Stimulated activated naive B cell treated with anti-CD40 and anti-IgM and Interleukin-4, amounts not matched to agents 10 μg/mL and 1 μg/mL and 100 μg/mL, for 72 hours (primary cell): ENCODE data around the gene CNTNAP4.

Source experiments
- ATAC-seq, 2 donors: fragments of 150-1000 bp; cut with Tn5 transposase; replicated peaks; 2 replicates each; pipeline ENCODE4 v1.10.0; 2021; ENCODE audit warnings: moderate library complexity in 1 of 2
- DNase-seq: peaks from one replicate; pipeline ENCODE4 v3.0.0; 2021
- H3K27ac Mint-ChIP-seq: one replicate; pipeline ENCODE4 v1.8.0; 2022; ENCODE audit warnings: mild to moderate bottlenecking, mixed read lengths
- H3K27me3 Mint-ChIP-seq, 2 donors: one replicate each; pipeline ENCODE4 v1.8.0; 2022; ENCODE audit warnings: mixed read lengths in 2 of 2
- H3K36me3 Mint-ChIP-seq, 2 donors: one replicate each; pipeline ENCODE4 v1.8.0; 2022; ENCODE audit warnings: mixed read lengths in 2 of 2, mild to moderate bottlenecking in 1 of 2
- H3K4me1 Mint-ChIP-seq, 2 donors: one replicate each; pipeline ENCODE4 v1.8.0; 2022; ENCODE audit warnings: mixed read lengths in 2 of 2, mild to moderate bottlenecking in 1 of 2
- H3K4me3 Mint-ChIP-seq, 2 donors: one replicate each; pipeline ENCODE4 v1.8.0; 2022; ENCODE audit warnings: mild to moderate bottlenecking in 2 of 2, mixed read lengths in 2 of 2, moderate library complexity in 1 of 2
- H3K9me3 Mint-ChIP-seq, 2 donors: one replicate each; pipeline ENCODE4 v1.8.0; 2022; ENCODE audit warnings: mixed read lengths in 2 of 2, mild to moderate bottlenecking in 1 of 2

The CNTNAP4 gene

GRCh38 chr16:76280421-76281215, 3.4 kb downstream of the CNTNAP4 start:
- Mint-ChIP-seq H3K36me3 (no peaks in the 10 kb centered on the region), H3K4me3 (no peak overlapping the region)

DNA sequence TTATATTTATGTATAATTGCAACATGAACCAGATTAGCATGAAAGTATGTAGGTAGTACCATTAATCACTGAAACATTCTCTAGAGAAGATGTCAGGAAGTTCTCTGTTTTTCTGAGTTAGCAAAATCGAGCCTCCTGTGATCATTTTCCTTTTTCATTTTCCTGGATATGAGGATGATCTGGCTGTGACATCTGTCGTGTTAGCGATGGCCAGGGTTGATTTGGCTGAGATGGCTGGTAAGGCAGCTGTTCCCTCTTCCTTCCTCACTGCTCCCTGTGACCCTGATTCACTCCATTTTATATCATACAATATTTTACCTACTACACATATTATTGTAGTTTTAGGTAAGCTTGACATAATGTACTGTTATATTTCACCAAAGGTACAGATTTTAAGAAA, 10.3 kb downstream of the CNTNAP4 start:
- Mint-ChIP-seq H3K27ac (no peak overlapping the region), H3K36me3 (no peaks in the 10 kb centered on the region), H3K9me3 (peaks cover 0 to 7% of the 10 kb centered on the region in 2 donors), H3K4me1 (no peaks in the 10 kb centered on the region), H3K4me3 (no peak overlapping the region), H3K27me3 (no peaks in the 10 kb centered on the region)
- no peak for ATAC-seq
- no peak for DNase-seq

More at GRCh38 chr16:76280421-76281215, 3.4 kb downstream of the CNTNAP4 start:
- DNase-seq (no peak), ATAC-seq (no peak)
- H3K4me1 Mint-ChIP-seq = no peaks in the 10 kb centered on the region
- peaks cover 8 to 18% of the 10 kb centered on the region in 2 donors for H3K27me3 Mint-ChIP-seq
- no peaks in the 10 kb centered on the region for H3K9me3 Mint-ChIP-seq
- no peak overlapping the region for H3K27ac Mint-ChIP-seq

DNA sequence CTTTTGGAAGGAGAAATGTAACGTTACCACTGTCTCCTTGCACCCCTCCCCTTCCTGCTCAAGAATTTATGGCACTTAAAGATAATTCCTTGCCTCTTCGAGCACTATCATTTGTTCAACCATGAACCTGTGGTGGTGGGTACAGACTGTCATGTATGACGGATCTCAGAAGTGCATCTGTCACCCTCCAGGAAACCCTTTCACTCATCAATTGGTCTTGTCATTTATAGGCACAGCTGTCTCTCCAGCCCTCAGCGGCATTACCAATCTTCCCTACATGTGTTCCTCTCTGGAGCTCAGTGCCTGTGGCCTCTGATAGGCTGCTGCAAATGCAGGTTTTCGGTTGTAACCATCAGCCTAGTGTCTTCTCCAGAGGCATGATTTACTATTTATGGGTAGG, 15.0 kb downstream of the CNTNAP4 start:
- Mint-ChIP-seq H3K27ac (no peak overlapping the region), H3K4me3 (no peak overlapping the region), H3K36me3 (no peaks in the 10 kb centered on the region), H3K27me3 (no peaks in the 10 kb centered on the region), H3K9me3 (peaks cover 0 to 7% of the 10 kb centered on the region in 2 donors), H3K4me1 (no peaks in the 10 kb centered on the region)
- no peak for DNase-seq
- no peak for ATAC-seq

DNA sequence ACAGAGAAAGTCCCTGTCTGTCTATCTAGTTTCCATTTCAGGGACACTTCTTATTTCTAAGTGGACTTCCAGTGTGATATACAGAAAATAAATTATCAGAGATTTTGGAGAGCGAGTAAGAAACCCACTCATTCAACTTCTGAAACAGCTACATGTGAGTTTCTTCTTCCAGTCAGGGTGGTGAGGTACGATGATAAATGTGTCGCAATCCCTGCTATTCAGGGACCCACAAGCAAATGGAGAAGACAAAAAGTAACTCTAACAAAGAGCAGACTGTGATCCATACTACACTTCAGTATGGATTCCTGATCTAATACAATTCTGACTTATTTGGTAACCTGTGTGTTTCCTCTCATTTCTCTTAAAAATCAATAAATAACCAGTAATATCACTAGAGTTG, 16.8 kb downstream of the CNTNAP4 start:
- Mint-ChIP-seq H3K4me3 (no peak overlapping the region), H3K27ac (no peak overlapping the region), H3K4me1 (no peaks in the 10 kb centered on the region), H3K36me3 (no peaks in the 10 kb centered on the region), H3K9me3 (peaks cover 0 to 2% of the 10 kb centered on the region in 2 donors), H3K27me3 (no peaks in the 10 kb centered on the region)
- DNase-seq (no peak), ATAC-seq (no peak)

GRCh38 chr16:76294396-76295214, 17.4 kb downstream of the CNTNAP4 start:
- ATAC-seq (no peak), DNase-seq (no peak)
- Mint-ChIP-seq H3K4me3 (no peak overlapping the region), H3K27me3 (no peaks in the 10 kb centered on the region), H3K36me3 (no peaks in the 10 kb centered on the region), H3K9me3 (peaks cover 0 to 2% of the 10 kb centered on the region in 2 donors), H3K4me1 (no peaks in the 10 kb centered on the region), H3K27ac (no peak overlapping the region)

- Mint-ChIP-seq H3K4me3 (no peak overlapping the region), H3K4me1 (no peaks in the 10 kb centered on the region), H3K27ac (no peak overlapping the region), H3K9me3 (peaks cover 0 to 2% of the 10 kb centered on the region in 2 donors), H3K36me3 (no peaks in the 10 kb centered on the region), H3K27me3 (no peaks in the 10 kb centered on the region)
- no peak for DNase-seq
- no peak for ATAC-seq
Observed at GRCh38 chr16:76297941-76298340, 20.7 kb downstream of the CNTNAP4 start.

DNA sequence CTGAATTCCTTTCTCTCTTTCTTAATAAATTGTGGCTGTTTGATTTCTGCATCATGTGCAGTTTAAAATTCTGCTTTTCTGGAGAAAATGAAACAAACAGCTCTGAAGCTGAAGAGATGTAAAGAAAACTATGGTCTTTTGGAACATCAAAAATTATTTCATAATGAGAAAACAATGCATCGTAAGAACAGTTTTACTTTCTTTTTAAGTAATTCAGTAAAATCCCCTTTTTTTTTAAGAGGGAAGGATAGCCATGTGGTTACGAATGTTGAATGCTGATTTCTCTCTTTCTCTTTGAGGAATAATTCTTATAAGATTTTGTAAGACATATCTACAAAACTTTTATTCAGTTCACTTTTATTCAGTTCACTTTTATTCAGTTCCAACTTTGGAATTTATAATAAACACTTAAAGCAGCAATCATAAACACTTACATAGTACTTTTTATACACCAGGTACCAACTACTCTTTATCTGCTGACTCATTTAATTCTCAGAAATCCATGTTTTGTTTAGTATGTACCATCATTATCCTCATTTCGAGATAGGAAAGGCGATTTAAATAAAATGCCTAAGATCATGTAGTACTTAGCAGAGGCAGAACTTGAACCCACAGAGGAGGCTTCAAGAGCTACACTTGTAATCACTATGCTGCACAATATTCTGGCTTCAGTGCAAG, 26.6 kb downstream of the CNTNAP4 start:
- ATAC-seq (no peak), DNase-seq (no peak)
- Mint-ChIP-seq H3K27ac (no peak overlapping the region), H3K36me3 (no peaks in the 10 kb centered on the region), H3K4me3 (no peak overlapping the region), H3K4me1 (no peaks in the 10 kb centered on the region), H3K9me3 (peaks cover 0 to 1% of the 10 kb centered on the region in 2 donors), H3K27me3 (no peaks in the 10 kb centered on the region)

DNA sequence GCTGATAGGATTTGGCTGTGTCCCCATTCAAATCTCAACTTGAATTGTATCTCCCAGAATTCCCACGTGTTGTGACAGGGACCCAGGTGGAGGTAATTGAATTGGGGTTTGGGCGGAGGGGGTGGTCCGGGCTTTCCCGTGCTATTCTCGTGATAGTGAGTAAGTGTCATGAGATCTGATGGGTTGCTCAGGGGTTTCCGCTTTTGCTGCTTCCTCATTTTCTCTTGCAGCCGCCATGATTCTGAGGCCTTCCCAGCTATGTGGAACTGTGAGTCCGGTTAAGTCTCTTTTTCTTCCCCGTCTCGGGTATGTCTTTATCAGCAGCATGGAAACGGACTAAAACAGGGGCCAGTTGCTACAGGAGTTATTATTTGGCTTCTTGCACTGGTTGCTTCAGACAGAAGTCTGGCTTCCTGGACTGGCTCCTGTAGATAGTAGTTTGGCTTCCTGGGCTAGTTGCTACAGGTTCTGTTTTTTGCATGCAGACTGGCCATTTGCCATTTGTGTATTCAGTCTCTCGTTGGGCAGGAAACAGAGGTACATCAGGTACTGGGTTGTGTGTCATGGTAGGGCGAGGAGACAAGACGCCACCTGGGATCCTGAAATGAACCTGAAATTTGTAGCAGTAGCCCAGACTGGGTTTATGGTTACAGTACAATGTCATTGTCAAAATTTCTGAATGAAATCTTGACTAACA, 32.6 kb downstream of the CNTNAP4 start:
- Mint-ChIP-seq H3K9me3 (peaks cover 3 to 6% of the 10 kb centered on the region in 2 donors), H3K36me3 (no peaks in the 10 kb centered on the region), H3K27ac (no peak overlapping the region), H3K4me1 (no peaks in the 10 kb centered on the region), H3K4me3 (no peak overlapping the region), H3K27me3 (no peaks in the 10 kb centered on the region)
- ATAC-seq = no peak
- no peak for DNase-seq

DNA sequence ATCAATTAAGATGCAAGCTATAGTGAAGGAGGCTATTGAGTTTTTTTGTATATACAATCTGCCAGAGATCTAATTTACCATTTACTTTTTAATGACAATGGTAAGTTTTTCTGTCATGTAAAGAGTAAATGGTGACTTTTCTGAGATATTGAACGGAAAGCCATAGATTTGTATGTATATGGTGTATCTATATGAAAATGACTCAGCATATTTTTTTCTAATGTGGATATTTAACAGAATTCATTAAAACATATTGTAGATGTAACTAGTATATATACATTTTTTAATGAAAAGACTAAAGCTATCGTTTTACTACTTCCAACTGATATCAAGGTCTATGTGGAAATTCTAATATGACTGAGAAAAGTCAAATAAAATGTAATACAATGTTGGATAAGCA, 34.1 kb downstream of the CNTNAP4 start:
- Mint-ChIP-seq H3K27ac (no peak overlapping the region), H3K4me1 (no peaks in the 10 kb centered on the region), H3K9me3 (peaks cover 3 to 5% of the 10 kb centered on the region in 2 donors), H3K36me3 (no peaks in the 10 kb centered on the region), H3K4me3 (no peak overlapping the region), H3K27me3 (no peaks in the 10 kb centered on the region)
- DNase-seq (no peak), ATAC-seq (no peak)

DNA sequence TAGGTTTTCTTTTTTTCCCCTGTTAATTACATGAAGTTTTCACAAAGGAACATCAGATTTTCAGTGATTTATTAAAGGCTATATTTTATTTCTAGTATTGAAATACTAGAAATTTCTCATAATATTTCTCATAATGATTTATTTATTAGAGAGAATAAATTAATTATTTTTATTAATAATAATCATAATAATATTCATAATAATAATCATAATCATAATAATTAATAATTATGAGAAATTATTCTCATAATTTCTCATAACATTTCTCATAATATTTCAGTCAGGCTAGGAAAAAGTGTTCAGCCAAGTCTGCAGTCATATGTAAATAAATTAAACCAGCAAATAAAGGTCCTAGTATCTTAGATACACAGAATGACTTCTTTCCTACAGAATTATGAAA, 41.4 kb downstream of the CNTNAP4 start:
- Mint-ChIP-seq H3K9me3 (peaks cover 0 to 2% of the 10 kb centered on the region in 2 donors), H3K36me3 (no peaks in the 10 kb centered on the region), H3K27ac (no peak overlapping the region), H3K27me3 (no peaks in the 10 kb centered on the region), H3K4me3 (no peak overlapping the region), H3K4me1 (no peaks in the 10 kb centered on the region)
- DNase-seq = no peak
- ATAC-seq = no peak

DNA sequence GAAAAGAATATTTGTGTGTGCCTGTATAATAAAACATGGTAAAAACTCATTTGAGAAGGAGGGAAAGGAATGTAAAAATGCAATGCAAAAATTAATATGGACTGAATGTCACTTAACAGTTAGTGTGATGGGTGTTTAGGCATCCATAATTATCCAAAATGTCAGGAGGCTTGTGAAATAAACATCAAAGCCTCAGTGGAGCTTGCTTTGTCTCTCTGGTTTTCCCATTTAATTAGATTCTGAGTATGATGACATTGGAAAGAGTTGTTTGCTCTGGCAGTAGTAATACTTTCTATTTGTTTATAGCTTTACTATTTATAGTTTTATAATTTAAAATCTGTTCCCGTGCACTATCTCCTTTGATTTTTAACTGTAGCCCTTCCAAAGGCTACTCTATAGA, 51.9 kb downstream of the CNTNAP4 start:
- DNase-seq (no peak), ATAC-seq (no peak)
- H3K27me3 Mint-ChIP-seq = no peaks in the 10 kb centered on the region
- no peaks in the 10 kb centered on the region for H3K36me3 Mint-ChIP-seq
- no peaks in the 10 kb centered on the region for H3K9me3 Mint-ChIP-seq
- H3K4me1 Mint-ChIP-seq = no peaks in the 10 kb centered on the region
- H3K4me3 Mint-ChIP-seq = no peak overlapping the region
- H3K27ac Mint-ChIP-seq = no peak overlapping the region

DNA sequence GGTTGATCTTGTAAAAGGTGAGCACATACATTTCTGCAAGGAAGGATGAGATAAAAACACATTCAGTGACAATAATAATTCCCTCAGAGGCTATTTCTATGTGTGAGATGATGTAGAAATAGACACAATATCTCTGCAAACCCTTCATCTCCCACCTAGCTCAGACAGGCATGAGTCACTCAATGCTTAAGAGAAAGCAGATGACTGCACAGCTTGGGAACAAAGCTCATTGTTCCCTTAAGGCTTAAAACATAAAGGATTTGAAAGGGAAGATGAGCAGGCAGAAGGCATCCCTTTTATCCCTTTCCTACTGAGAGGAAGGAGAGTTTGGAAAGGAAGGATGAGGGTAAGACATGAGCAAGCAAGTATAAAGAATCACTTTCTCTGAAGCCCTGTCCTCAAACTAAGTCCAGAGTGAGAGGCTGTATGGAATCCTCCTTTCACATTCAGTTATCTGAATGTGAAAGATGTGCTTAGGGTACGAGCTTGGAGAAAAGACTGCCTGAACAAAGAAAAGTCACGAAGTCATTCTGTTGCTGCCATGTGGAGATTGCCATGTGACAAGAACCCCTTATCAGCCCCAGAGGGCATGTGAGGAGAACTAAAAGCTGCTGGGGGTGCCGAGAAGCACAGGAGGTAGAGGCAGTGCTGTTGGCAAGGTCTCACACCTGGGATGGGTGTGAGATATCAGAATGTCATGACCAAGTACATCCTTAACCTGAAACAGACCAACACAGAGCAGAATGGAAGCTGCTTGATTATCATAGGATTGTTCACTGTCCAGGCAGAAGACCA, 58.2 kb downstream of the CNTNAP4 start:
- no peaks in the 10 kb centered on the region for H3K27me3 Mint-ChIP-seq
- ATAC-seq (no peak), DNase-seq (no peak)
- no peaks in the 10 kb centered on the region for H3K4me1 Mint-ChIP-seq
- H3K36me3 Mint-ChIP-seq = no peaks in the 10 kb centered on the region
- peaks cover 9% of the 10 kb centered on the region in 2 donors for H3K9me3 Mint-ChIP-seq
- no peak overlapping the region for H3K27ac Mint-ChIP-seq
- H3K4me3 Mint-ChIP-seq = no peak overlapping the region

- no peaks in the 10 kb centered on the region for H3K27me3 Mint-ChIP-seq
- ATAC-seq = no peak
- H3K9me3 Mint-ChIP-seq = peaks cover 9 to 10% of the 10 kb centered on the region in 2 donors
- no peak for DNase-seq
- no peaks in the 10 kb centered on the region for H3K4me1 Mint-ChIP-seq
- H3K27ac Mint-ChIP-seq = no peak overlapping the region
- no peaks in the 10 kb centered on the region for H3K36me3 Mint-ChIP-seq
- H3K4me3 Mint-ChIP-seq = no peak overlapping the region
Observed at GRCh38 chr16:76336112-76336511, 58.9 kb downstream of the CNTNAP4 start.
